ENCODE results near the gene COL9A2.
"Not testable (repeated sequence)": the region's sequence is repeated elsewhere in the genome, so short reads cannot be mapped to it uniquely, and the experiment has no call there.

The COL9A2 gene

DNA sequence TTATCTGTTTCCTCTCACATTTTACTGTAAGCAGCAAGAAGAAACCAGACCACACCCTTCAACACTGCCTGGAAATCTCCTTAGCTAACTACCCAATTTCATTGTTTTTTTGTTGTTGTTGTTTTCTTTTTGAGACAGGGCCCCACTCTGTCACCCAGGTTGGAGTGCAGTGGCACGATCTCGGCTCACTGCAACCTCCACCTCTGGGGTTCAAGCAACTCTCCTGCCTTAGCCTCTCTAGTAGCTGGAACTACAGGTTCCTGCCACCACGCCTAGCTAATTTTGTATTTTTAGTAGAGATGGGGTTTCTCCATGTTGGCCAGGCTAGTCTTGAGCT is 25.3 kb upstream of the COL9A2 start:
- H3K9ac ChIP-seq (ENCODE audit: low read length); H3K4me1 ChIP-seq (ENCODE audit: control insufficient read depth, insufficient read depth, low read length); H3K27me3 ChIP-seq (ENCODE audit: control insufficient read depth, insufficient read depth, low read length); H3K4me3 ChIP-seq (ENCODE audit: low read length); H3K36me3 ChIP-seq (ENCODE audit: control insufficient read depth, insufficient read depth, low read length); H3K27ac ChIP-seq (ENCODE audit: low read depth, low read length): not testable (repeated sequence)

DNA sequence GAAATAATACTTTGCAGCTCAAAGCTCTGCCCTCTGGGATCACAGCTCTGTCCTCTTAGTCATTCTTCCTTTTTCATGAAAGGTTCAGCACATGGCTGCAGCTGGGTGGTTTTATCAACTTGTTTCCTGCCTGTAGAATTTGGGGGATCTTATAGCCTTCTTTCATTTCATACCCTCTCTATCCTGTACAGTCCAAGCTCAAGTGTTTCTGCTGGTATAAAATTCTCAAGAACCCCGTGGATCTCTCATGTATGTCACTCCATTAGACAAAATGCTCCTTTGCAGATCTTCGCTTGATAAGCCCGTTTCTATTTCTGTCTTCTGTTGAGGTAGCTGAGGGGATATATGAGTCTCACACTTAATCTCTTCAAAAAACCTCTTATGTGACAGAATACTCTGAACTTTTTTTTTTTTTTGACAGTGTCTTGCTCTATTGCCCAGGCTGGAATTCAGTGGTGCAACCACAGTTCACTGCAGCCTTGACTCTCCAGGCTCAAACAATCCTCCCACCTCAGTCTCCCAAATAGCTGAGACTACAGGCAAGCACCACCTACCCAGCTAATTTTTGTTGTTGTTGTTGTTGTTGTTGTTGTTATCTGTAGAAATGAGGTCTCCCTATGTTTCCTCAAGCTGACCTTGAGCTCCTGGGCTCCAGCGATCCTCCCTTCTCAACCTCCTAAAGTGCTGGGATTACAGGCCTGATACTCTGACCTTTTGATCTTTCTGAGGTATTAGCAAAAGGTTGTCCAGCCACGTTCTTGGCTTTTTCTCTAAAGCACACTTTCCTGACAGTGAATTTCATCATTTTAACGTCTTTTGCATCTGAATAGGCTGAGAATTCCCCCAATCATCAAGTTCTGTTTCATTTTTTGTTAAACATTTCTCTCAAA is 24.6 kb upstream of the COL9A2 start:
- Histone ChIP-seq H3K9ac (ENCODE audit: low read length) (no peak overlapping the region), H3K27ac (ENCODE audit: low read depth, low read length) (no peak overlapping the region), H3K4me1 (ENCODE audit: control insufficient read depth, insufficient read depth, low read length) (no peaks in the 10 kb centered on the region), H3K27me3 (ENCODE audit: control insufficient read depth, insufficient read depth, low read length) (no peaks in the 10 kb centered on the region), H3K4me3 (ENCODE audit: low read length) (no peak overlapping the region), H3K36me3 (ENCODE audit: control insufficient read depth, insufficient read depth, low read length) (no peaks in the 10 kb centered on the region)

DNA sequence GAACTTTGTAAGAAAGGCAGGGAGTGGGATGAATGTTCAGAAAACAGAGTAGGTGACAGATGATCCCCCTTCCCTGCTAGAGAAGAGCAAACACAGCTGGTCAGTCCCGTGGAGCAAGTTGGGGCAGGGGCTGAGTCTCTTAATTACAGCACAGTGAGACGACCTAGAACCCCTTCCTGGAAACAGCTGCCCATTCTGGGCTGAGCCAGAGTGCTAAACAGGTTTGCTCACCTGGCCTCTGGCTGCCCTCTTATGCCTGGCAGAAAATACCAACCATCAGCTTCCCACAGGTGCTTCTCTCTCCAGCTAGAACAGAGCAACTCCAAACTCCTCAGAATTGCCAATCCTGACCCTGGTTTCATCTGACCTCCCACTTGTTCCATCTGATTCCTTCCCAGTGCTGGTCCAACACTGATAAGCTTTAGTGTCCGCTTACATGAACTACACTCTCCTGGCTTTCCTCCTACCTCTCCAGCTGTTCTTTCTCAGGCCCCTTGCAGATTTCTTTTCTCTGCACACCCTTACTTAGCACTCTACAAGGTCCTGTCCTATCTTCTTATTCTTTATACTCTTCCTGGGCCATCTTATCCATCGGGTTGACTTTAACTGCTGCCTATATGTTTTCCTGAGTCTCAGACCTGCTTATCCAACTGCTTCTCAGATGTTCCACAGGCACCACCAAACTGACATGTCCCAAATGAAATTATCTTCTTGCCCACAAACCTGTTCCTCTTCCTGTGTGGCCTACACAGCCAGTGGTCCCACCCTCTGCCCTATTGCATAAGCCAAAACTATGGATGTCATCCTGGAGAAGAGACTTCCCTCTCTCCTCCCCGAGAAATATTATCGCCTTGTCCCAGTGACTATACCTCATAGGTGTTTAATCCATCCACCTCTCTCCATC is 22.6 kb upstream of the COL9A2 start:
- Histone ChIP-seq H3K9ac (ENCODE audit: low read length) (no peak overlapping the region), H3K27ac (ENCODE audit: low read depth, low read length) (no peak overlapping the region), H3K4me3 (ENCODE audit: low read length) (no peak overlapping the region), H3K27me3 (ENCODE audit: control insufficient read depth, insufficient read depth, low read length) (no peaks in the 10 kb centered on the region), H3K4me1 (ENCODE audit: control insufficient read depth, insufficient read depth, low read length) (no peaks in the 10 kb centered on the region), H3K36me3 (ENCODE audit: control insufficient read depth, insufficient read depth, low read length) (no peaks in the 10 kb centered on the region)

DNA sequence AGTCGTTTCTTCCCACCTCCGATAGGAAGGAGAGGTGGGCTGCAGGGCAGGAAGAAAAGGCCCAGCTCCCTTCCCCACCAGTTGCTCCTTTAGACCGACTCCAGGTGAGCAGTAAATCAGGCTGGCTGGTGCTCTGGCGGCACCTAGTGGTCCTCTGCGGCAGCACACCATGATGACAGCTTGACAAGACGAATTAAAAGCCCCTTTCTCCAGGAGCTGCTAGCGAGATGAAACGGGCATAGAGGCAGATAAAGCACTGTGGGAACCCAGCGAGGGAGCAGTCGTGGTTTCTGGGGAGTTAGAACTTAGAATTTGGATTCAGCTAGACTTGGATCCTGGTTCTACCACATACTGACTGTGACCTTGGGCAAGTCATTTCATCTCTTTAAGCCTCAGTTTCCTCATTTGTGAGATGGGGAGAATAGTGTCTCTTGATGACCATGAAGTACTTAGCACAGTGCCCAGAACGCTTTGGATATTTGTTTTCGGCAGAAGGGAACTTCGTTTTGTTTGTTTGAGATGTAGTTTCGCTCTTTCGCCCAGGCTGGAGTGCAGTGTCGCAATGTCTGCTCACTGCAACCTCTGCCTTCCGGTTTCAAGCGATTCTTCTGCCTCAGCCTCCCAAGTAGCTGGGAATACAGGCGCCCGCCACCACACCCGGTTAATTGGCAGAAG is 21.8 kb upstream of the COL9A2 start:
- no peak overlapping the region for H3K27ac ChIP-seq (ENCODE audit: low read depth, low read length)
- H3K4me3 ChIP-seq (ENCODE audit: low read length), result no peak overlapping the region
- H3K36me3 ChIP-seq (ENCODE audit: control insufficient read depth, insufficient read depth, low read length), result no peaks in the 10 kb centered on the region
- no peaks in the 10 kb centered on the region for H3K4me1 ChIP-seq (ENCODE audit: control insufficient read depth, insufficient read depth, low read length)
- H3K27me3 ChIP-seq (ENCODE audit: control insufficient read depth, insufficient read depth, low read length), result no peaks in the 10 kb centered on the region
- H3K9ac ChIP-seq (ENCODE audit: low read length), result no peak overlapping the region

DNA sequence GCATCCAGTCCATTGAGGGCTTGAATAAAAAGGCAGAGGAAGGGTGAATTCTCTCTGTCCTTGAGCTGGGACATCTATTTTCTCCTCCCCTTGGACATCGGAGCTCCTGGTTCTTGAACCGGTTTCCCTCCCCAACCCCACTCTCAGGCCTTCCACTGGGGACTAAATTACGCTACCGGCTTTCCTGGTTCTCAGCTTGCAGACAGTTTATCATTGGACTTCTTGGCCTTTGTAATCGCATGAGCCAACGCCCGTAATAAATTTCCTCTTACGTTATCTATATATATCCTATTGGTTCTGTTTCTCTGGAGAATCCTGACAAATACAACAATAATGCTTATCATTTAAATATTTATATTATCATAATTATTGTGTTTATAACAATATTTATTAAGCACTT is 20.4 kb upstream of the COL9A2 start:
- Histone ChIP-seq H3K4me3 (ENCODE audit: low read length) (no peak overlapping the region), H3K27me3 (ENCODE audit: control insufficient read depth, insufficient read depth, low read length) (no peaks in the 10 kb centered on the region), H3K27ac (ENCODE audit: low read depth, low read length) (no peak overlapping the region), H3K36me3 (ENCODE audit: control insufficient read depth, insufficient read depth, low read length) (no peaks in the 10 kb centered on the region), H3K4me1 (ENCODE audit: control insufficient read depth, insufficient read depth, low read length) (no peaks in the 10 kb centered on the region), H3K9ac (ENCODE audit: low read length) (no peak overlapping the region)

DNA sequence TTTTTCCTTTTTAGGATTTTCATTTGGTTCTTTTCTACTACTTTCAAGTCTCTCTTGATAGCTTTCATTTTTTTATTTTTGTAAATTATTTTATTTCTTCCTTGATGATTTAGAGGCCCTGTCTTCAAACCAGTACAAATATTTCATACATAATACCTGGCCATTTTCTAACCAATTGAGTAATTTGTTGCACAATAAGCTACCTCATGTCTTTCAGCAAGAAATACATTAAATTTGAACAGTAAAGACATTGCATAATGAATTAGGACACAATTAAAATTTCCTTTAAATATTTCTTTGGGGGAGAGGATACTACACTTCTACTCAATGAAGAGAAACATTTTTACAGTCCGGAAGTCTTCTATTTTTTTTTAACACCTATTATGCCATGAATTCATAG is 15.6 kb upstream of the COL9A2 start:
- no peaks in the 10 kb centered on the region for H3K27me3 ChIP-seq (ENCODE audit: control insufficient read depth, insufficient read depth, low read length)
- no peak overlapping the region for H3K27ac ChIP-seq (ENCODE audit: low read depth, low read length)
- no peaks in the 10 kb centered on the region for H3K36me3 ChIP-seq (ENCODE audit: control insufficient read depth, insufficient read depth, low read length)
- H3K9ac ChIP-seq (ENCODE audit: low read length), result no peak overlapping the region
- H3K4me3 ChIP-seq (ENCODE audit: low read length), result no peak overlapping the region
- H3K4me1 ChIP-seq (ENCODE audit: control insufficient read depth, insufficient read depth, low read length), result no peaks in the 10 kb centered on the region

DNA sequence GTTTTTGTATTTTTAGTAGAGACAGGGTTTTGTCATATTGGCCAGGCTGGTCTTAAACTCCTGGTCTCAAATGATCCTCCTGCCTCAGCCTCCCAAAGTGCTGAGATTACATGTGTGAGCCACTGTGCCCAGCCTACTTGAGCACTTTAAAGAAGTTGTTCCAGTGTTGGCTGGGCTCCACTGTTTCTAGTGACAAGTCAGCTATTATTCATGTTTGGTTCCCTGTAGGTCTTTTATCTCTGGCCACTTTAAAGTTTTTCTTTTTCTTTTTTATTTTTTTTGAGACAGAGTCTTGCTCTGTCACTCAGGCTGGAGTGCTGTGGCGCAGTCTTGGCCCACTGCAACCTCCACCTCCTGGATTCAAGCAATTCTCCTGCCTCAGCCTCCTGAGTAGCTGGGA is 14.3 kb upstream of the COL9A2 start:
- H3K27ac ChIP-seq (ENCODE audit: low read depth, low read length); H3K36me3 ChIP-seq (ENCODE audit: control insufficient read depth, insufficient read depth, low read length); H3K27me3 ChIP-seq (ENCODE audit: control insufficient read depth, insufficient read depth, low read length); H3K4me1 ChIP-seq (ENCODE audit: control insufficient read depth, insufficient read depth, low read length); H3K4me3 ChIP-seq (ENCODE audit: low read length); H3K9ac ChIP-seq (ENCODE audit: low read length): not testable (repeated sequence)

DNA sequence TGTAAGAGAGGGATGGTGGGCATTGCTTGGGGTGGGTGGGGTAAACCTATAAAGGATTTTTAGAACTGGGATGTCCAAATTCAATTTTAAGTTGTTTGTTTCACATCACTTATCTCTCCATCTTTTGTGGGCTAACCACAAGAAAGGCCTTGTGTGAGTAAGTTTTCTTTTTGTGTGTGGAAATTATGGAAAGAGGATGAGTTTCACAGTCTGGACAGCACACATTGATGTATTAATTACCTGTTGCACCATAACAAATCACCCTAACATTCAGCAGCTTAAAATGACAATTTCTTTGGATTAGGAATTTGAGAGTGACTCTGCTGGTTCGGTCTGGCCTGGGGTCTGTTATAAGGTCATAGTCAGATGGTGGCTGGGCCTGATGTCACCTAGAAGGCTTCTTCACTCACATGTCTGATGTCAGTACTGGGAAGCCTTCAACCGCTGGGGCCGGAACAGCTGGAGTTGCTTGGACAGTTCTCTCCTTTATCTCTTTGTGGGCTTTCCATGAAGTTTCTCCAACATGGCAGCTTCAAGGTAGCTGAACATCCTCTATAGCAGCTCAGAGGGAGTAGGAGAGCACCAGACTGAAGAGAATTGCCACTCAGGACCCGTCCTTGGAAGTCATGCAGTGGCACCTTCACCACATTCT is 2.0 kb upstream of the COL9A2 start:
- Histone ChIP-seq H3K4me1 (ENCODE audit: control insufficient read depth, insufficient read depth, low read length) (no peaks in the 10 kb centered on the region), H3K27me3 (ENCODE audit: control insufficient read depth, insufficient read depth, low read length) (peaks cover 21% of the 10 kb centered on the region), H3K36me3 (ENCODE audit: control insufficient read depth, insufficient read depth, low read length) (no peaks in the 10 kb centered on the region), H3K9ac (ENCODE audit: low read length) (no peak overlapping the region), H3K27ac (ENCODE audit: low read depth, low read length) (no peak overlapping the region), H3K4me3 (ENCODE audit: low read length) (no peak overlapping the region)

DNA sequence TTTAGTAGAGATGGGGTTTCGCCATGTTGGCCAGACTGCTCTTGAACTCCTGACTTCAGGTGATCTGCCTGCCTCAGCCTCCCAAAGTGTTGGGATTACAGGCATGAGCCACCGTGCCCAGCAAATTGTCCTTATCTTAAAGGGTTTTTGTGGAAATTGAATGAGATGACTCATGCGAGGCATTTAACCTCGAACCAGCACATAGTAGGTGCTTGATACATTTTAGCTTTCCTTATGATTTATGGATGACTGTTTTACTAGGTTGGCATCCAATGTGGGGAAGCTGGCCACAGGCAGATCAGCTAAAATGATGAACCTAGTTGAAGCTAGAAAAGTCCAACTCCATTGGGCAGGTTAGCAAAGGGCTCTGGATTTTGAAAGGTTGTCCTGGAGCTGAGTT is 1.4 kb upstream of the COL9A2 start:
- Histone ChIP-seq H3K9ac (ENCODE audit: low read length) (no peak overlapping the region), H3K4me1 (ENCODE audit: control insufficient read depth, insufficient read depth, low read length) (no peaks in the 10 kb centered on the region), H3K36me3 (ENCODE audit: control insufficient read depth, insufficient read depth, low read length) (no peaks in the 10 kb centered on the region), H3K27me3 (ENCODE audit: control insufficient read depth, insufficient read depth, low read length) (peaks cover 21% of the 10 kb centered on the region), H3K27ac (ENCODE audit: low read depth, low read length) (no peak overlapping the region), H3K4me3 (ENCODE audit: low read length) (no peak overlapping the region)

DNA sequence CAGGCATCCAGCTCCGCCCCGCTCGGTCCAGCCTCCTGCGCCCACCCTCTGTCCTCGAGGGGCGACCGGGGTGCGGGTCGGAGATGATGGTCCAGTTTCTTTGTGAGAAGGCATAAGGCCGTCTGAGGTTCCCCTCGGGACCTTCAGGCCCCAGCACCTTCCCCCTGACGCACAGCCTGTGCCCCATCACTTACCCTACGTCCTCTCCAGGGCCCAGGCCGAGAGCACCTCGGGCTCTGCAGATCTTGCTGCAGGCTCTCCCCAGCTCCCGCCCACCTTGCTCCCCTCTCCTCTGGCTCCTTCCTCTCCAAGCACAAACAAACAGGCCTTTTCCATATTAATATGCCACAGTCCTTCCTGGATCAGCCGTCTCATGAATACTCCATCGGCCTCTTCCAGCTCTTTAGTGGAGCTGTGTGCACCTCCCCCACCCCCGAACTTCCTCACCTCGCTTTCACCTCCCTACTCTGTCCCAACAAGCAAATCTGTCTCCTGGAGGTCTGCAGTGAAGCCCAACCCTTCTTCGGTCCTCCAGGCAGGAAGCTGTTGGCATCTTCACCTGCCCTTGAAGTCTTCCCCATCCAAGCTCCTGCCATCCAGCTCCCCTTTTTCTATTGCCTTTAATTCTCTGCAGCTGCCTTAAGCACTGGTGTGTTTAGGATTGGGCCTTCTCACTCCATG is 448 bp upstream of the COL9A2 start:
- Histone ChIP-seq H3K27ac (ENCODE audit: low read depth, low read length) (no peak overlapping the region), H3K9ac (ENCODE audit: low read length) (no peak overlapping the region), H3K4me3 (ENCODE audit: low read length) (no peak overlapping the region), H3K27me3 (ENCODE audit: control insufficient read depth, insufficient read depth, low read length) (peaks cover 21% of the 10 kb centered on the region), H3K4me1 (ENCODE audit: control insufficient read depth, insufficient read depth, low read length) (no peaks in the 10 kb centered on the region), H3K36me3 (ENCODE audit: control insufficient read depth, insufficient read depth, low read length) (no peaks in the 10 kb centered on the region)

DNA sequence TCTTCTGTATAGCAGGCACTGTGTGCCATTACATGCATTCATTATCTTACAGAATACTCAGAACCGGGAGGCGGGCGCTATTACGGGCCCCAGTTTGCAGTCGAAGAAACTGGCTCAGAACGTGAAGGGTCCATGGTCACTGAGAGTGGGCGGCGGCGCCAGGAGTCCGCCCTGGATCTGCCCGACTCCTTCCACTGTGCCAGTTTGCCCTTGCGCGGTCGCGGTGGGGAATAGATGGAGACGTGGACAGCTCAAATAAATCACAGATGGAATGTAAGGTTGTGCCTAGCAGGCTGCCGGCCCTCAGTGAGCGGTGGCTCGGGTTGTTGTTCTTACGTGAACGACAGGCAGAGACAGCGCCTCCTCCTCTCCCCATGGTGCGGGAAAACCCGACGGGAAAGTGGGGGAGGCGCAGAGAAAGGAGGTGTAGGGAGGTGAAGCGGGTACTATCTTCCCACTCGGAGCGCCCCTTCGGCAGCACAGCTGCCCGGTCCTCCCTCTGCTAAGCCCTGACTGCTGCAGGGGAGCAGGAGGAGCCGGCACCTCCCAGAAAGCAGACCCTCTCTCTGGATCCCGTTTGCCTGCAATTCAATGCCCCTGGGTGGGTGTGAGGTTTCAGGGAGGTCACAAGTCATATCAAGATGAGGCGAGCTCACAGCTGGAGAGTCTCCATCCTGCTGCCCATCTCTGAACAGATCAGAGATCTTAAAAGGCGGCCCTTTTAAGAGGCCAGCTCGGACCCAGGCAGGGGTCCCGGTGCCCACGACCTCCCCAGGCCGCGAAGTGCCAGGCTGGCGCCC is 1.1 kb downstream of the COL9A2 start:
- peak overlapping the region; percentile 68 for H3K4me3 ChIP-seq (ENCODE audit: low read length)
- H3K9ac ChIP-seq (ENCODE audit: low read length), result peak overlapping the region; percentile 56
- no peaks in the 10 kb centered on the region for H3K4me1 ChIP-seq (ENCODE audit: control insufficient read depth, insufficient read depth, low read length)
- peaks cover 21% of the 10 kb centered on the region for H3K27me3 ChIP-seq (ENCODE audit: control insufficient read depth, insufficient read depth, low read length)
- H3K36me3 ChIP-seq (ENCODE audit: control insufficient read depth, insufficient read depth, low read length), result no peaks in the 10 kb centered on the region
- no peak overlapping the region for H3K27ac ChIP-seq (ENCODE audit: low read depth, low read length)

All from rectal smooth muscle tissue (tissue), 1 donor.